ENCODE measurements around the gene C16orf89. TPM values are rescaled to one million over a fixed set of nuclear protein-coding genes. Genes with fewer than 3 reads are reported as not detected.

C16orf89 gene
- total RNA-seq, 1 donor from 2014 or later, result not detected

- Mint-ChIP-seq H3K4me3 (peak overlapping the region; percentile 15), H3K36me3 (ENCODE audit: low read depth) (no peaks in the 10 kb centered on the region), H3K9me3 (no peaks in the 10 kb centered on the region), H3K4me1 (peaks cover 9% of the 10 kb centered on the region), H3K27ac (ENCODE audit: unreplicated experiment) (no peak overlapping the region), H3K27me3 (ENCODE audit: low read depth) (peaks cover 5% of the 10 kb centered on the region)
- no peak for DNase-seq (ENCODE audit: low read depth, low spot score)
- TF ChIP-seq, protein P1, sequence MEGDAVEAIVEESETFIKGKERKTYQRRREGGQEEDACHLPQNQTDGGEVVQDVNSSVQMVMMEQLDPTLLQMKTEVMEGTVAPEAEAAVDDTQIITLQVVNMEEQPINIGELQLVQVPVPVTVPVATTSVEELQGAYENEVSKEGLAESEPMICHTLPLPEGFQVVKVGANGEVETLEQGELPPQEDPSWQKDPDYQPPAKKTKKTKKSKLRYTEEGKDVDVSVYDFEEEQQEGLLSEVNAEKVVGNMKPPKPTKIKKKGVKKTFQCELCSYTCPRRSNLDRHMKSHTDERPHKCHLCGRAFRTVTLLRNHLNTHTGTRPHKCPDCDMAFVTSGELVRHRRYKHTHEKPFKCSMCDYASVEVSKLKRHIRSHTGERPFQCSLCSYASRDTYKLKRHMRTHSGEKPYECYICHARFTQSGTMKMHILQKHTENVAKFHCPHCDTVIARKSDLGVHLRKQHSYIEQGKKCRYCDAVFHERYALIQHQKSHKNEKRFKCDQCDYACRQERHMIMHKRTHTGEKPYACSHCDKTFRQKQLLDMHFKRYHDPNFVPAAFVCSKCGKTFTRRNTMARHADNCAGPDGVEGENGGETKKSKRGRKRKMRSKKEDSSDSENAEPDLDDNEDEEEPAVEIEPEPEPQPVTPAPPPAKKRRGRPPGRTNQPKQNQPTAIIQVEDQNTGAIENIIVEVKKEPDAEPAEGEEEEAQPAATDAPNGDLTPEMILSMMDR (conservative IDR thresholded peaks at IDR 0.05), result no peak
These were observed 36.7 kb downstream of the C16orf89 start for GRCh38 chr16:5028950-5029475.

DNA sequence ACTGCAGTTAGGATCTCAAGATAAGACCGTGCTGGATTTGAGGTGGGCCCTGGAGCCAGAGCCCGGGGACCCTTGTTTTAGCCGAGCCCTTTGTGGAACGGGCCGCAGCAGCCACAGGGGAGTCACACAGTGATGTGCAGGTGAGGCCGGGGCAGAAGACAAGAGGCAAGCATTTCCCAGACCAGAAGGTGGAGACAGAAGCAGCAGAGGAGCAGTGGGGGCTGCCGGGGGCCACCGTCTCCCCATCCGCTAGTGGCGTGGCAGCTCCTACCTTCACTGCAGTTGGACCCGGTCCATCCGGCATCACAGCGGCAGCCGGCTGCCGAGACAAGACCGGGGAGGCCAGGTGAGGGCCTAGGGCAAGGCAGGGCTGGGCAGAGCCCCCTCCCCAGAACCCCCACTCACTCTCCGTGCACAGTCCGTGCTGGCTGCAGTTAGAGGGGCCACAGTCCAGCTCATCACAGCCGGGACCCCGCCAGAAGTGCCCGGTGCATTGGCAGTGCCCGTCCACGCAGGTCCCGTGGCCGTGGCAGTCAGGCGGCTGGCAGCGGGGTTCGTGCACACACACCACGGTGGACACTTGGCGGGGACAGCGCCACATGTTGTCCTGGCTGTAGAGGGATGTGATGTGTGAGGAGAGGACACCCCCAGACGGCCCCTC lies 38.1 kb downstream of the C16orf89 start:
- DNase-seq (ENCODE audit: low read depth, low spot score), result no peak

GRCh38 chr16:5027086-5027485 lies 38.7 kb downstream of the C16orf89 start:
- H3K27me3 Mint-ChIP-seq (ENCODE audit: low read depth), result peaks cover 3% of the 10 kb centered on the region
- H3K4me1 Mint-ChIP-seq, result no peaks in the 10 kb centered on the region
- H3K27ac Mint-ChIP-seq (ENCODE audit: unreplicated experiment), result no peak overlapping the region
- DNase-seq (ENCODE audit: low read depth, low spot score), result no peak
- no peak overlapping the region for H3K4me3 Mint-ChIP-seq
- no peaks in the 10 kb centered on the region for H3K36me3 Mint-ChIP-seq (ENCODE audit: low read depth)
- TF ChIP-seq, protein P1 (conservative IDR thresholded peaks at IDR 0.05), result no peak
- H3K9me3 Mint-ChIP-seq, result no peaks in the 10 kb centered on the region

More for the DNA sequence above, 38.1 kb downstream of the C16orf89 start:
- H3K27ac Mint-ChIP-seq (ENCODE audit: unreplicated experiment), result no peak overlapping the region
- peaks cover 2% of the 10 kb centered on the region for H3K4me1 Mint-ChIP-seq
- TF ChIP-seq, protein P1 (conservative IDR thresholded peaks at IDR 0.05), result no peak
- peaks cover 3% of the 10 kb centered on the region for H3K27me3 Mint-ChIP-seq (ENCODE audit: low read depth)
- H3K4me3 Mint-ChIP-seq, result no peak overlapping the region
- H3K9me3 Mint-ChIP-seq, result no peaks in the 10 kb centered on the region
- H3K36me3 Mint-ChIP-seq (ENCODE audit: low read depth), result no peaks in the 10 kb centered on the region

GRCh38 chr16:5026664-5027063 lies 39.1 kb downstream of the C16orf89 start:
- TF ChIP-seq, protein P1 (conservative IDR thresholded peaks at IDR 0.05), result no peak
- Mint-ChIP-seq H3K4me3 (no peak overlapping the region), H3K27me3 (ENCODE audit: low read depth) (no peaks in the 10 kb centered on the region), H3K27ac (ENCODE audit: unreplicated experiment) (no peak overlapping the region), H3K36me3 (ENCODE audit: low read depth) (no peaks in the 10 kb centered on the region), H3K4me1 (no peaks in the 10 kb centered on the region), H3K9me3 (no peaks in the 10 kb centered on the region)
- no peak for DNase-seq (ENCODE audit: low read depth, low spot score)

GRCh38 chr16:5025171-5025632 lies 40.6 kb downstream of the C16orf89 start:
- Mint-ChIP-seq H3K27ac (ENCODE audit: unreplicated experiment) (no peak overlapping the region), H3K4me3 (no peak overlapping the region)
- DNase-seq (ENCODE audit: low read depth, low spot score), result peak; percentile 26

More at GRCh38 chr16:5025171-5025632, 40.6 kb downstream of the C16orf89 start:
- Mint-ChIP-seq H3K27me3 (ENCODE audit: low read depth) (no peaks in the 10 kb centered on the region), H3K4me1 (no peaks in the 10 kb centered on the region), H3K9me3 (no peaks in the 10 kb centered on the region), H3K36me3 (ENCODE audit: low read depth) (no peaks in the 10 kb centered on the region)
- TF ChIP-seq, protein P1 (conservative IDR thresholded peaks at IDR 0.05), result no peak
